Bronchial epithelial cell (primary cell): ENCODE data around the gene SLC8A1. TPM values are rescaled to one million over a fixed set of nuclear protein-coding genes. Genes with fewer than 3 reads are reported as not detected.

ENCODE experiments used
- DNase-seq: peaks from one replicate; pipeline ENCODE4 v3.0.0-alpha.2; 2010; ENCODE audit warnings: low read depth
- FAIRE-seq: peaks from 2 replicates; lab custom pipeline; 2011; peaks lifted over from hg19 to GRCh38; lab: Jason Lieb, UNC
- H3K27me3 ChIP-seq: 2 replicates; pipeline ENCODE4 v1.5.1; 2011; ENCODE audit warnings: low read length; ENCODE audit not compliant: control insufficient read depth, insufficient read depth
- H3K36me3 ChIP-seq: 2 replicates; pipeline ENCODE4 v1.5.1; 2011; ENCODE audit warnings: low read length; ENCODE audit not compliant: control insufficient read depth, insufficient read depth
- H3K4me3 ChIP-seq: 2 replicates; pipeline ENCODE4 v1.5.1; 2011; ENCODE audit warnings: mild to moderate bottlenecking, low read depth, low read length, control low read depth
- CTCF ChIP-seq: IDR thresholded peaks from 2 replicates; pipeline ENCODE4 v1.5.1; 2011; ENCODE audit warnings: mild to moderate bottlenecking, moderate library complexity, low read length, control low read depth, inconsistent platforms; ENCODE audit not compliant: insufficient read depth, severe bottlenecking
- total RNA-seq: library from RNA; depleted of rRNA; stranded (reverse); fragments of >200 nt; gene quantifications from 2 replicates; pipeline ENCODE4 v1.2.1, GENCODE V29; 2014

Gene SLC8A1
- total RNA-seq, 1 donor from 2014 or later = 3.7 TPM

- H3K27me3 ChIP-seq = no peaks in the 10 kb centered on the region
- FAIRE-seq (peak; percentile 75), DNase-seq (no peak)
- no peak overlapping the region for H3K4me3 ChIP-seq
- H3K36me3 ChIP-seq = no peaks in the 10 kb centered on the region
- no peak for TF ChIP-seq CTCF
These were observed 175.8 kb downstream of the SLC8A1 start for GRCh38 chr2:40276076-40276475.

- TF ChIP-seq CTCF = no peak
- no peak for DNase-seq
- no peak for FAIRE-seq
- Histone ChIP-seq H3K4me3 (no peak overlapping the region), H3K27me3 (no peaks in the 10 kb centered on the region), H3K36me3 (no peaks in the 10 kb centered on the region)
These were observed 177.6 kb downstream of the SLC8A1 start for GRCh38 chr2:40274270-40274669.

GRCh38 chr2:40273734-40274182 is 178.1 kb downstream of the SLC8A1 start:
- TF ChIP-seq CTCF = no peak

GRCh38 chr2:40271094-40271493 is 180.8 kb downstream of the SLC8A1 start:
- H3K36me3 ChIP-seq = no peaks in the 10 kb centered on the region
- TF ChIP-seq CTCF = no peak
- no peak overlapping the region for H3K4me3 ChIP-seq
- no peak for FAIRE-seq
- no peak for DNase-seq
- no peaks in the 10 kb centered on the region for H3K27me3 ChIP-seq

More at GRCh38 chr2:40273734-40274182, 178.1 kb downstream of the SLC8A1 start:
- no peaks in the 10 kb centered on the region for H3K27me3 ChIP-seq
- no peak for FAIRE-seq
- no peaks in the 10 kb centered on the region for H3K36me3 ChIP-seq
- no peak for DNase-seq
- H3K4me3 ChIP-seq = no peak overlapping the region

- TF ChIP-seq CTCF = no peak
- Histone ChIP-seq H3K36me3 (no peaks in the 10 kb centered on the region), H3K27me3 (no peaks in the 10 kb centered on the region), H3K4me3 (no peak overlapping the region)
- FAIRE-seq = no peak
- no peak for DNase-seq
These were observed 181.5 kb downstream of the SLC8A1 start for GRCh38 chr2:40270372-40270771.

GRCh38 chr2:40268566-40268965 is 183.3 kb downstream of the SLC8A1 start:
- FAIRE-seq = no peak
- Histone ChIP-seq H3K4me3 (no peak overlapping the region), H3K36me3 (no peaks in the 10 kb centered on the region), H3K27me3 (no peaks in the 10 kb centered on the region)
- TF ChIP-seq CTCF = no peak
- DNase-seq = no peak
